ENCODE data around the gene STXBP5L.

GRCh38 chr3:120875989-120876388 lies 32.0 kb upstream of the STXBP5L start:
- TF ChIP-seq CTCF (IDR thresholded peaks at IDR 0.05): no peak
- no peak for TF ChIP-seq POLR2A (IDR thresholded peaks at IDR 0.05)
- TF ChIP-seq EP300 (IDR thresholded peaks at IDR 0.05): no peak

Measured in ovary (tissue), 3 donors.